SK-N-SH treated with all-trans-retinoic acid at 6 μM for 48 hours (cell line): Measurements from ENCODE around the gene PRKD3.

Experiments used
- ATAC-seq: fragments of 200-7000 bp; cut with Tn5 transposase; 3 replicates; pipeline ENCODE4 v1.9.1; 2020; ENCODE audit warnings: mild to moderate bottlenecking, moderate library complexity
- ARNTL ChIP-seq: fragments of 450-650 bp; formaldehyde crosslinking; IDR thresholded peaks from 2 replicates; pipeline ENCODE4 v1.5.0; 2020; ENCODE audit warnings: low read depth, mild to moderate bottlenecking, moderate library complexity, borderline replicate concordance
- BACH2 ChIP-seq: fragments of 250-450 bp; sonication (Bioruptor Pico); IDR thresholded peaks from 2 replicates; pipeline ENCODE4 v1.9.0; 2021; ENCODE audit warnings: mild to moderate bottlenecking, borderline replicate concordance
- CREB5 ChIP-seq: fragments of 250-450 bp; sonication (Bioruptor Pico); IDR thresholded peaks from 2 replicates; pipeline ENCODE4 v1.5.1; 2020; ENCODE audit warnings: low read depth, mild to moderate bottlenecking, moderate library complexity
- CSDC2 ChIP-seq: fragments of 250-450 bp; sonication (Bioruptor Pico); IDR thresholded peaks from 2 replicates; pipeline ENCODE4 v1.5.0; 2020; ENCODE audit warnings: mild to moderate bottlenecking, moderate library complexity
- CSRNP3 ChIP-seq: fragments of 250-450 bp; sonication (Bioruptor Pico); IDR thresholded peaks from 2 replicates; pipeline ENCODE4 v1.5.1; 2021; ENCODE audit warnings: mild to moderate bottlenecking, moderate library complexity
- ESRRG ChIP-seq: fragments of 250-450 bp; sonication (Bioruptor Pico); IDR thresholded peaks from 2 replicates; pipeline ENCODE4 v1.6.1; 2021; ENCODE audit warnings: mild to moderate bottlenecking
- GLIS3 ChIP-seq: fragments of 250-450 bp; sonication (Bioruptor Pico); IDR thresholded peaks from 2 replicates; pipeline ENCODE4 v1.5.0; 2020; ENCODE audit warnings: mild to moderate bottlenecking, moderate library complexity
- ISL1 ChIP-seq: fragments of 250-450 bp; sonication (Bioruptor Pico); IDR thresholded peaks from 2 replicates; pipeline ENCODE4 v2.1.2; 2022; ENCODE audit warnings: mild to moderate bottlenecking, moderate library complexity
- OSR1 ChIP-seq: fragments of 250-450 bp; sonication (Bioruptor Pico); IDR thresholded peaks from 2 replicates; pipeline ENCODE4 v1.8.0; 2022; ENCODE audit warnings: moderate library complexity, mild to moderate bottlenecking, inconsistent platforms
- PATZ1 ChIP-seq: fragments of 250-450 bp; sonication (Bioruptor Pico); IDR thresholded peaks from 2 replicates; pipeline ENCODE4 v1.8.0; 2020; ENCODE audit warnings: mild to moderate bottlenecking, moderate library complexity, borderline replicate concordance
- PPARA ChIP-seq: fragments of 250-450 bp; sonication (Bioruptor Pico); IDR thresholded peaks from 2 replicates; pipeline ENCODE4 v1.5.0; 2020; ENCODE audit warnings: mild to moderate bottlenecking, borderline replicate concordance
- SNAI2 ChIP-seq: fragments of 250-450 bp; sonication (Bioruptor Pico); IDR thresholded peaks from 2 replicates; pipeline ENCODE4 v1.5.0; 2020; ENCODE audit warnings: mild to moderate bottlenecking, moderate library complexity
- TCF4 ChIP-seq: fragments of 250-450 bp; sonication (Bioruptor Pico); IDR thresholded peaks from 2 replicates; pipeline ENCODE4 v1.8.0; 2021; ENCODE audit warnings: mild to moderate bottlenecking, moderate library complexity, borderline replicate concordance
- TOX ChIP-seq: fragments of 250-450 bp; sonication (Bioruptor Pico); IDR thresholded peaks from 2 replicates; pipeline ENCODE4 v1.8.0; 2021; ENCODE audit warnings: mild to moderate bottlenecking, moderate library complexity, borderline replicate concordance
- ZC3H10 ChIP-seq: fragments of 250-450 bp; sonication (Bioruptor Pico); IDR thresholded peaks from 2 replicates; pipeline ENCODE4 v1.5.1; 2021; ENCODE audit warnings: mild to moderate bottlenecking, moderate library complexity
- ZFP3 ChIP-seq: fragments of 250-450 bp; sonication (Bioruptor Pico); IDR thresholded peaks from 2 replicates; pipeline ENCODE4 v1.5.0; 2020; ENCODE audit warnings: mild to moderate bottlenecking, moderate library complexity
- ZFP30 ChIP-seq: fragments of 450-650 bp; formaldehyde crosslinking; IDR thresholded peaks from 2 replicates; pipeline ENCODE4 v1.5.0; 2022; ENCODE audit warnings: mild to moderate bottlenecking, moderate library complexity
- ZNF565 ChIP-seq: fragments of 450-650 bp; formaldehyde crosslinking; conservative IDR thresholded peaks from 2 replicates; pipeline ENCODE4 v1.5.0; 2020; ENCODE audit warnings: low read depth, mild to moderate bottlenecking, moderate library complexity
- ZNF70 ChIP-seq: fragments of 450-650 bp; formaldehyde crosslinking; IDR thresholded peaks from 2 replicates; pipeline ENCODE4 v1.5.0; 2020; ENCODE audit warnings: mild to moderate bottlenecking, moderate library complexity
- ZNF8 ChIP-seq: fragments of 450-650 bp; formaldehyde crosslinking; IDR thresholded peaks from 2 replicates; pipeline ENCODE4 v1.5.0; 2020; ENCODE audit warnings: mild to moderate bottlenecking, moderate library complexity
- TF ChIP-seq, protein P1 (sequence below): fragments of 250-450 bp; sonication (Bioruptor Pico); IDR thresholded peaks from 2 replicates; pipeline ENCODE4 v1.5.0; 2020; ENCODE audit warnings: mild to moderate bottlenecking, moderate library complexity

PRKD3 gene

DNA sequence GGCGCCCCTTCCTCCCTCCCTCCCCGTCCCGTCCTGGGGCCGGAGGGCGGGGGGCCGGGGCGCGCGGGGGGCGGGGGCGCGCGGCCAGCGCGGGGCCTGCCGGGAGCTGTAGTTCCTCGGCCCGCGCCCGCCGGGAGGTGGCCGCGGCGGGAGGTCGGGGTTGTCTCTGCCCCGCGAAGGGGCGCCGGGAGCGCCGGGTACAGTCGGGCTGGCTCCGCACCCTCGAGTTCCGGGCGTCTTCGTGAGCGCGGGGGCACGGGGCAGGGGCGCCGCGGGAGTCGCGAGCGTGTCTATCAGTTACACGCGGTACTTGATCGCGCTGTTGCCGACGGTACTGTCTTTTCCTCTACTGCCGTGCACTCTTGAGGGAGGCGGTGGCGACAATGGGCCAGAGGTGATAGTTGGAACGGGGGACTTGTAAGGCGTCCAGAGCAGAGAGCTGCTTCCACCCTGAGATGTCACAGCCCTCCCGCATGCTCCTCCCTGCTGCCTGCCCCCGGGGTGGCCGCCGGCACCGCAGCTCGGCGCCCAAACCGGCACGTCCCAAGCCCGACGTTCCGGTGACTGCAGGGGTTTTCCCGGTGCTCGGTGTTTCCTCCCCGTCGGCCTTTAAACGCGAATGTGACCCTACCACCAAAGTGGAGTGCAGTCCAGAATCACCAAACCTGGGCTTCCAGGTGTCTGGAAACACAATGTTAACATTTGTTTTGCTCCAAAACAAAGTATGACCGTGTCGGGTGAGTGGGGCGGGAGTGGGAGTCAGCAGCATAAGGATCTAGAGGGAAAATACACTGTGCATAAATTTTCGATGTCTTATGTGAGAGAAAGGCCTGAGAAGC lies at the start of gene PRKD3:
PRKD3 (minus strand) TSS at position 48 of the 839 bp plus-strand sequence. CDS start 8,309 bp downstream, outside the sequence.
- ATAC-seq: peak; percentile 66
- TF ChIP-seq ZNF8 (CRISPR knock-in tag) (no peak), ESRRG (CRISPR knock-in tag) (0 out of 2 replicates have a peak, but pooled peaks have one; percentile 11)

DNA sequence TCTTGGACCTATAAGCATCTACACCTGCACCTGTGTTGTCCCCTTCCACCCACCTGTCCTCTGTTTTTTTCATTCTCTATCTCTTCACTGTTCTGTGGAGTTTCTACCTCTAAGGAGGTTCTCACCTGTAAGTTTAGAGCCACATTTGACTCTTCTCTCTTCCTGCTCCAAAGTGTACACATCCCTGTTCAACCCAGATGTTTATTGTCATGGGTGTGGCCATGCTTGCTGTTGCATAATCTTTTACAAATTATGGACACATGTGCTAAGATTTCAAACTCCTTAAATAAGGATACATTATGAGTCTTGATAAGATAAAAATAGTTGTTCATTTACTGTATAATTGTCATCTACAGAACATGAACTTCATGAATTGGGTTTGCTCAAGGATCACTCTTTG lies 47.4 kb upstream of the PRKD3 start:
- ATAC-seq: no peak
- no peak for TF ChIP-seq TOX (CRISPR knock-in tag)
- TF ChIP-seq CREB5 (CRISPR knock-in tag): no peak
- TF ChIP-seq CSDC2: no peak
- TF ChIP-seq ZNF70 (CRISPR knock-in tag): no peak
- no peak for TF ChIP-seq ZFP30 (CRISPR knock-in tag)
- TF ChIP-seq ZC3H10 (CRISPR knock-in tag): no peak
- TF ChIP-seq PATZ1 (CRISPR knock-in tag): no peak
- TF ChIP-seq GLIS3 (CRISPR knock-in tag): no peak
- TF ChIP-seq ARNTL (CRISPR knock-in tag): no peak
- no peak for TF ChIP-seq SNAI2 (CRISPR knock-in tag)
- TF ChIP-seq CSRNP3: no peak
- TF ChIP-seq ESRRG (CRISPR knock-in tag): no peak
- TF ChIP-seq, protein P1, sequence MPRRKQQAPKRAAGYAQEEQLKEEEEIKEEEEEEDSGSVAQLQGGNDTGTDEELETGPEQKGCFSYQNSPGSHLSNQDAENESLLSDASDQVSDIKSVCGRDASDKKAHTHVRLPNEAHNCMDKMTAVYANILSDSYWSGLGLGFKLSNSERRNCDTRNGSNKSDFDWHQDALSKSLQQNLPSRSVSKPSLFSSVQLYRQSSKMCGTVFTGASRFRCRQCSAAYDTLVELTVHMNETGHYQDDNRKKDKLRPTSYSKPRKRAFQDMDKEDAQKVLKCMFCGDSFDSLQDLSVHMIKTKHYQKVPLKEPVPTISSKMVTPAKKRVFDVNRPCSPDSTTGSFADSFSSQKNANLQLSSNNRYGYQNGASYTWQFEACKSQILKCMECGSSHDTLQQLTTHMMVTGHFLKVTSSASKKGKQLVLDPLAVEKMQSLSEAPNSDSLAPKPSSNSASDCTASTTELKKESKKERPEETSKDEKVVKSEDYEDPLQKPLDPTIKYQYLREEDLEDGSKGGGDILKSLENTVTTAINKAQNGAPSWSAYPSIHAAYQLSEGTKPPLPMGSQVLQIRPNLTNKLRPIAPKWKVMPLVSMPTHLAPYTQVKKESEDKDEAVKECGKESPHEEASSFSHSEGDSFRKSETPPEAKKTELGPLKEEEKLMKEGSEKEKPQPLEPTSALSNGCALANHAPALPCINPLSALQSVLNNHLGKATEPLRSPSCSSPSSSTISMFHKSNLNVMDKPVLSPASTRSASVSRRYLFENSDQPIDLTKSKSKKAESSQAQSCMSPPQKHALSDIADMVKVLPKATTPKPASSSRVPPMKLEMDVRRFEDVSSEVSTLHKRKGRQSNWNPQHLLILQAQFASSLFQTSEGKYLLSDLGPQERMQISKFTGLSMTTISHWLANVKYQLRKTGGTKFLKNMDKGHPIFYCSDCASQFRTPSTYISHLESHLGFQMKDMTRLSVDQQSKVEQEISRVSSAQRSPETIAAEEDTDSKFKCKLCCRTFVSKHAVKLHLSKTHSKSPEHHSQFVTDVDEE: no peak
- TF ChIP-seq ISL1 (CRISPR knock-in tag): no peak

- no peak for ATAC-seq
- TF ChIP-seq ZC3H10 (CRISPR knock-in tag) (no peak), CREB5 (CRISPR knock-in tag) (no peak), ZNF565 (CRISPR knock-in tag) (no peak), OSR1 (no peak), GLIS3 (CRISPR knock-in tag) (no peak), PPARA (CRISPR knock-in tag) (no peak), TCF4 (CRISPR knock-in tag) (no peak), ARNTL (CRISPR knock-in tag) (no peak), ZNF8 (CRISPR knock-in tag) (no peak), ZFP30 (CRISPR knock-in tag) (no peak), ZFP3 (no peak), CSRNP3 (no peak), BACH2 (no peak), CSDC2 (no peak), TOX (CRISPR knock-in tag) (no peak), SNAI2 (CRISPR knock-in tag) (no peak)
- TF ChIP-seq, protein P1: no peak
These were observed 46.0 kb upstream of the PRKD3 start for GRCh38 chr2:37370666-37371065.
